ENCODE data around the gene NCBP3. TPM values are rescaled to one million over a fixed set of nuclear protein-coding genes. Genes with fewer than 3 reads are reported as not detected.

The NCBP3 gene
- total and polyA plus RNA-seq, 2 of the 8 experiments (the other 6 are each of a cell fraction or from before 2014, with no cell fraction given), result 19.6 to 46.1 TPM

GRCh38 chr17:3796110-3796821, 49.8 kb downstream of the NCBP3 start (continued):
- TF ChIP-seq JUND (IDR thresholded peaks at IDR 0.05; ENCODE audit: low read length), result no peak
- no peak for TF ChIP-seq HDAC2 (IDR thresholded peaks at IDR 0.05; ENCODE audit: borderline replicate concordance in 1 of 2, low read depth in 2 of 2, low read length in 2 of 2)
- TF ChIP-seq MAX (IDR thresholded peaks at IDR 0.05), result no peak
- TF ChIP-seq KDM5A (IDR thresholded peaks at IDR 0.05; ENCODE audit: low read length), result no peak
- no peak for TF ChIP-seq ASH2L (IDR thresholded peaks at IDR 0.05; ENCODE audit: low read length)
- no peak for TF ChIP-seq CEBPB (IDR thresholded peaks at IDR 0.05; ENCODE audit: low read depth, low read length)
